Measurements from ENCODE around the gene FRA10AC1. TPM values are rescaled to one million over a fixed set of nuclear protein-coding genes. Genes with fewer than 3 reads are reported as not detected.

The FRA10AC1 gene
- total RNA-seq, 1 donor from 2014 or later = 3.7 TPM

GRCh38 chr10:93652857-93653256 lies 49.5 kb downstream of the FRA10AC1 start:
- no peak overlapping the region for H3K4me3 ChIP-seq (ENCODE audit: low read depth, low read length)
- TF ChIP-seq CTCF (conservative IDR thresholded peaks at IDR 0.05; ENCODE audit: low read depth, low read length) = no peak
- no peak for DNase-seq (ENCODE audit: low read depth)

GRCh38 chr10:93639791-93640190 lies 62.6 kb downstream of the FRA10AC1 start:
- TF ChIP-seq CTCF (conservative IDR thresholded peaks at IDR 0.05; ENCODE audit: low read depth, low read length) = no peak
- H3K4me3 ChIP-seq (ENCODE audit: low read depth, low read length) = no peak overlapping the region
- DNase-seq (ENCODE audit: low read depth) = no peak

GRCh38 chr10:93630625-93631557 lies 71.5 kb downstream of the FRA10AC1 start:
- no peak for DNase-seq (ENCODE audit: low read depth)
- no peak for TF ChIP-seq CTCF (conservative IDR thresholded peaks at IDR 0.05; ENCODE audit: low read depth, low read length)
- no peak overlapping the region for H3K4me3 ChIP-seq (ENCODE audit: low read depth, low read length)

DNA sequence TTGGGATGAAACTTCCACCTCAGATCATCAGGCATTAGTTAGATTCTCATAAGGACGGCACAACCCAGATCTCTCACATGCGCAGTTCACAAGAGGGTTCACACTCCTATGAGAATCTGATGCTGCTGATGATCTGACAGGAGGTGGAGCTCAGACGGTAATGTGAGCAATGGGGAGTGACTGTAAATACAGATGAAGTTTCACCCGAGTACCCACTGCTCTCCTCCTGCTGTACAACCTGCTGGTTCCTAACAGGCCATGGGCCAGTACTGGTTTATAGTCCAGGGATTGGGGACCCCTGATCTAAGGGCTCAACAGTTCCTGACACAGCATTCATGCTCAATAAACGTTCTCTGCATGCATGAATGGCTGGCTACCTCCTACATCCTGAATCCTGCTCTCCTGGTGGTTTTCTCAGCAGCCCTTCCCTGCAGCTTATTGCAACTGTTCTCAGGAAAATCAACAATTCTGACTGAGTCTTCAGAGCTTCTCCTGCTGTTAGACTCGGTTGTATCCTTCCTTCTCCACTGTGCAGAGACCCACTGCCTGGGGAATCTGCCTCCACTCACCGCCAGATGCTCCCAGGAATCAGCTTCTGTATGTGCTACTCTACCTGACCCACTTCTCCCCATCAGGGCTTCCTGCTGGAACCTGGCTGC lies 72.6 kb downstream of the FRA10AC1 start:
- no peak overlapping the region for H3K4me3 ChIP-seq (ENCODE audit: low read depth, low read length)
- DNase-seq (ENCODE audit: low read depth) = no peak
- no peak for TF ChIP-seq CTCF (conservative IDR thresholded peaks at IDR 0.05; ENCODE audit: low read depth, low read length)

GRCh38 chr10:93628858-93629257 lies 73.5 kb downstream of the FRA10AC1 start:
- no peak overlapping the region for H3K4me3 ChIP-seq (ENCODE audit: low read depth, low read length)
- no peak for TF ChIP-seq CTCF (conservative IDR thresholded peaks at IDR 0.05; ENCODE audit: low read depth, low read length)
- no peak for DNase-seq (ENCODE audit: low read depth)

GRCh38 chr10:93622942-93623341 lies 79.5 kb downstream of the FRA10AC1 start:
- no peak overlapping the region for H3K4me3 ChIP-seq (ENCODE audit: low read depth, low read length)
- DNase-seq (ENCODE audit: low read depth) = no peak
- TF ChIP-seq CTCF (conservative IDR thresholded peaks at IDR 0.05; ENCODE audit: low read depth, low read length) = no peak
